A172 (cell line): ENCODE data around the gene FOXS1. TPM values are rescaled to one million over a fixed set of nuclear protein-coding genes. Genes with fewer than 3 reads are reported as not detected.
A peak's percentile ranks its signal among the peaks of the same experiment; 100 is the strongest.
"Not testable (repeated sequence)": the region's sequence is repeated elsewhere in the genome, so short reads cannot be mapped to it uniquely, and the experiment has no call there.

Experiments
- DNase-seq: peaks from one replicate; pipeline ENCODE4 v3.0.0-alpha.2; 2015; ENCODE audit warnings: low spot score
- total RNA-seq: library from RNA; depleted of rRNA; stranded (reverse); fragments of >200 nt; shearing (Covaris generic); gene quantifications from 2 replicates; pipeline ENCODE4 v1.2.3, GENCODE V29; 2014

The FOXS1 gene
- total RNA-seq, 1 experiment from 2014 or later = not detected

DNA sequence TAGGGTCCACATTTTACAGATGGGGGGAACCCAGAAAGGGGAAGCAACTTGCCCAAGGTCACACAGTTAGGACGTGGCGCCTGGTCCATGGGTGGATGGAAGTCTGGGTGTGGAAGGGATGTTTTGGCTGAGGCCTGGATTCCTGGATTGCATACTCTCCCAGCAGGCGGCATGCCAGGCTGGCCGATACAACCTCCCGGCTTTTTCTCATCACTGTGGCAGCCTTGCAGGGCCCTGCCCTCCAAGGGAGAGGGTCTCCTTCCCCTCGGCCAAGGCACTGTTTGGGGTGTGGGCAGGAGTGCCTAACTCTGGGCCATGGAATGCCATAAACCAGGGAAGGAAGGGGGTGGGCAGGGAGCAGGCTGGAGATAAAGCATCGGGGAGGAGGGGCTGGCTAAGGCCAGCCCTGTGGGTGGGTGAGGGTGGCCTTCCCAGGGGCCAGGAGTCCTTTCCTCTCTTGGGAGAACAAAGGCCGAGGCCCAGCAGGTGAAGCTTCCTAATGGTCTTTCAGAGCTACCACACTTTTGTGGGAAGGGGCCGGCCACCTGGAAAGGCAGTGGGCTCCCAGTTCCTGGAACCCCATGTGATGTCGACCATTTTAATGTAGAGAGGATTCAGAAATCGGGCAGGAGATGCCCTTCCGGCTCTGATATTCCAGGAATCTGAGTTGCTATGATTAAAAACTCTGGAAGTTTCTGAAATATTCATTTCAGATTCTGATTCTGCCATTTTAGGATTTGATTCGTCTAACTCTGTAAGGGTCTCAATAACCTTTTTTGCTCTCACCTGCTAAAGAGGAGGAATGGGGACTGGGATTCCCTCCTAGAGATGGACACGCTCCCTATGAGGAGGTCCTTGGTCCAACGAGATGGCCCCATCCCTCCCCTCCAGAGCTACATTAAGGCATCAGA, 4.2 kb downstream of the FOXS1 start:
- DNase-seq = no peak

DNA sequence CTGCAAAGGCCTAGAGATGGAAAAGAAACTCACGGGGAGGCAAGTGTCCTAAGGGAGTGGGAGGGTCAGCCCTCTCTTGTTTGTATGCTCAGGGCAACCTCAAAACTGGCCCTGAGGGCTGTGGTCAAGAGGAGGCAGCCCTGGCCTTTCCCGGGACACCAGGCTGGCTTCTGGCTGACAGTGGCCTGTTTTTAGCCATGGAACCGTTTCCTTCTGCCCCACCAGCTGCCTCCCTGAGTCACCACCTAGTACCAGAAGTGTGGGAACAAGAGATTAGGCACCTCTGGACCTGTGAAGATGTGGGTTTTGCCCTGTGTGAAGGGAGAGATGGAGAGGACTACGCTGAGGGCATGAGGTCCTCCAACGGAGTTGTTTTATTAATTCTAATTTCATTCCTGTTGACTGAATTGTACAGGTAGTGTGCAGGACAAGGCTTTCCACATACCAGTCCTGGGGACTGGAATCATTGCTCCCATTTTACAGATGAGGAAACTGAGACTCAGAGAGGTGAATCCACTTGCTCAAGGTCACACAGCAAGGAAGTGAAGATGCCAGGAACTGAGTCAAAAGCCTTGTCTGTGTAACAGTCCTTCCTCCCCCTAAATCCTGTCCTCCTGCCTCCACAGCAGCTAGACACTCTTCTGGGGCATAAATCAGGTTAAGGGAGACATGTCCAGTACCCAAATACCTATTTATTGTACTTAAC, 5.5 kb downstream of the FOXS1 start:
- no peak for DNase-seq

DNA sequence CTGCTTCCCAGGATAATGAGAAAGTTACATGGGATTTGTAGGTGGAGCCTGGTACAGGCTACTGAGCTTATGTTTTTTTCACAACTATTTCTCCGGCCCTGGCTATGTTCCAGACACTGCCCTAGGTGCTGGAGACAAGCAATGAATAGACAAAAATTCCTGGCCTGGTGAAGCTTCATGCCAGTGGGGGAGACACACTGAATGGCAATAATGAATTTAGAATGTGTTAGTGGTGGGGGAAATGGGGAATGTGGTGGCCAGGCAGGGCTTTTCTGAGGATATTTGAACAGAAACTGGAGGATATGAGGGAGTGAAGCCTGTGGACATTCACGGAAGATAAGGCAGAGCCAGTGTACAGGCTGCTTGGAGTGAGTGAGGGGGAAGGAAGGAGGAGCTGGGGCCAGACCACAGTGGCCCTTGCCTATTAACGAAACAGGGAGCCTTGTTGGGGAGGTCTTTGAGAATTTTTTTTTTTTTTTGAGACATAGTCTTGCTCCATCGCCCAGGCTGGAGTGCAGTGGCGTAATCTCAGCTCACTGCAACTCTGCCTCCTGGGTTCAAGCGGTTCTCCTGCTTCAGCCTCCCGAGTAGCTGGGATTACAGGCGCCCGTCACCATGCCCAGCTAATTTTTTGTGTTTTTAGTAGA, 6.6 kb downstream of the FOXS1 start:
- DNase-seq = no peak

DNA sequence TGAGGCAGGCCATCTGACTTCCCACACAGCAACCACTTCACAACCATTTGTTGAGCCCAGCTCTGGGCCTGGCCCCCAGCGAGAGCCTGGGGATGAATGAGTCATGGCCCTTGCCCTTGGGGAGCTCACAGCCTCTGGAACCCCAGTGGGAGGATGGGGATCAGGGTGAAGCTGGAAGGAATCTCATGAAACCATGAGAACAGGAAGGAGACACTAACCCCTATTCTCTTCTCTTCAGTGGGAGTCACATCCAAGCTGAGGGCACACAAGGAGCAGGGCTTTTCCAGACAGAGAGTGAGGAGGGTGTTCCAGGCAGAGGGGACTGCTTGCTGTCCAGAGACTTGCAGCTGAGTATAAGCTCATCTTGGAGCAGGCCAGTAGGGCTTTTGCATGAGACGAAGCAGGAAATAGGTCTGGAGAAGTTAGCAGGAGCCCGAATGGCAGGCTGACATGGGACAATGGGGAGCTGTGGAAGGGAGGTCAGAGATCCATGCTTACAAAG, 7.5 kb downstream of the FOXS1 start:
- peak; percentile 80 for DNase-seq

DNA sequence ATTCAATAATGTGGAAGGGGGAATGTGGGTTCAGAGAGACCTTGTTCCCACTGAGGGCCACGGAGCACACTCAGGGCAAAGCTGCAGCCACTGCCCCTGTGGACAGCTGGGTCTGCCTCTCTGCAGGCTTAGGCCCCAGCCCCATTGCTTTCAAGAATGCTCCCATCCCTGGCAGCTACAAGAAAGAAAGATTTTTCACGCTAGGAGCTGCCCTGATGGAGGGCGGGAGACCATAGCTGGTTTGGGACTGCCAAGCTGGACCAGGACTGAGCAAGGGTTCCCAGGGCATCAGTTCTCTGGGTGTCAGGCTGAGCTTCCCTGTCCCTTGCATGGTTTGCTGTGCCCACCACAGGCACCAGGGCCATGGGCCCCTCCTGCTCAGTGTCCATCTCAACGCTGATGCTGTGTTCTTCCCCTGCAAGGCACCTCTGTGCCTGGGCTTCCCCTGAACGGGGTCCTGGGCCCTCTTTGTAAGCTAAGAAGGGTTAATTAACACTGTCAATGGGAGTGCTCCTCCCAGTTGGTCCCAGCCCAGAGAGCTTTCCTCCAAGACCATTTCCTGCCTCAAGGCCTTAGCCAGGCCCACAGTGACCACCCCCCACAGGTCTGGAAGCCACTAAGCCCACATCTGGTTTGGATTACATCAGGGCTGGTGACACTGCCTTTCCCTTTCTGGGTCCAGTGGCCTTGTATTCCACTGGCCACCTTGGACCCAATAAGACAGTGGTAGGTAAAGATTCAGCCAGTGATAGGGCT, 8.4 kb downstream of the FOXS1 start:
- DNase-seq = peak; percentile 74

DNA sequence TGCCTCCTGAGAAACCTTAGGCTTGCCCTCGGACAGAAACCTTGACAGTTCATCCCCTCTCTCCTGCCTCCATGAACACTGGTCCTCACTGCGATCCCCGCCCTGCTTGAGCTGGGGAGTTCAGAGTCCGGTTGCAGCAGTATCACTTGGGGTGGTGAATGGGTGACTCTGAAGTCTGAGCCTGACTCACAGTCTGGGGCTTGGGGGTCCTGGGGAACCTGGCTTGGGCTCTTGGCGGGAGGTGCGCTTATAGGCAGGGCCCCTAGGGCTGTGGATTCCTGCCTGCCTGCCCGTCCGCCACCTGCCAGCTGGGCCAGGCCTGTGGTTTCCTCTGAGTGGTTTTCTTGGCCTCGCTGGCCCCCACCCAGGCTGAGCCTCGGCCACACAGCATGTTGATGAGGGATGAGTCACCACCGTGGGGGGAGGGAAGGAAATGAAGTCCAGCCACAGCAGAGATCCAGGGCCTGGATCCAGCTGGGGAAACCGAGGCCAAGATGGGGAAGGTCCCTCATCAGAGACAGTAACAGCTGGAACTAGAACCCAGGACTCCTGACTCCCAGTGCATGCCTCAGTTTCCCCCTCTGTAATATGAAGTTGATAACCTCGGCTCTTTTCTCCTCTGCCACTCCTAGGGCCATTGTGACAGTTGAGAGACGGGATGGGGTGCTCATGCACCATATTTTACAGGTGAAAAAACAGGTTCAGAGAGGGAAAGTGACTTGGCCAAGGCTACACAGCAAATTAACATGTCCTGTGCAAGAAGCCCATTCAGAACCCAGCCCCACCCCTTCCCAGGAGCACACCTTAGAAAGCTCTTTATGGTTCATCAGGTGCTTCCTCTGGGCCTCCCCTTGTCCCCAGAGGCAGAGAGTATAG, 9.2 kb downstream of the FOXS1 start:
- DNase-seq = peak; percentile 96

DNA sequence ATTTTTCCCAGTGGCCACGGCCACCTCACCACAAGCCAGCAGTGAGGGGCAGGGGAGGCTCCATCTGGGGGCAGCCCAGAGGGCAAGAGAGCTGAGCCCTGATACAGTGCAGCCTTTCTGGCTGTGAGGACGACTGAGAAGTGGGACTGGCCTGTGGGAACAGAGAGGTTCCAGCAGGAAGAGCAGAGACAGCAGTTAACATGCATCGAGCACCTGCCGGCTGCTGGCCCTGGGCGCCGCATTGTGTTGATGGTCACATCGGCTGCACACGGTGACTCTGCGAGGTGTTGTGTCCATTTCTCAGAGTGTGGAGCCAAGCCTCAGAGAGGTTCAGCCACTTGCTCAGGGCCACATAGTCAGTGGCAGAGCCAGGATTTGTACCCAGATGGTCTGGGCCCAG, 9.8 kb downstream of the FOXS1 start:
- DNase-seq = no peak

DNA sequence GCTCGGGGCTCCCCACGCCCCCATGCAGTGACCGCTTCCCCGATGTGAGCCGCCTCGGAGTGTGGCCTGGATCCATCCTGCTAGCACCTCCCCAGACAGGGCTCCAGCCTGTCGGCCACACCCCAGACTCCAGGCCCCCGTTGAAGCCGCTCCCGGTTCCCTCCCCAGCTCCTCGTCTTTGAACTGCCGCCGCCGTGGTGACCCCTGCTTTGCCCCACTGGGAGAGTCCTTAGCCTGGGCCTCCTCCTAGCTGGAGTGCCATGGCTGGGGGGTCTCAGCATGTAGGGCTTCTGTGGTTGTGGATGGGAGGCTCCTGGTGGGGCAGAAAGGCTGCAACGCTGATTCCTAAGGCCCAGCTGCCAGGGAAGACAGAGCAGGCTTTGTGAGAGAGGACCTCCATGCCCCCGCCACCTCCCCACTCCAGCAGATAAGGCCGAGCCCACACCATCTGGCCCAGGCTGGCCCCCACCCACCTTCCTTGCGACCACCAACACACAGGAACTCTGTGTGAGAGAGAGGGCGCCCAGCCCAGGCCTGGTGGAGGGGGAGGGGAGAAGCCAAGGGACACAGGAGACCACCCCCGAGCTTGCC, 11.4 kb downstream of the FOXS1 start:
- no peak for DNase-seq

DNA sequence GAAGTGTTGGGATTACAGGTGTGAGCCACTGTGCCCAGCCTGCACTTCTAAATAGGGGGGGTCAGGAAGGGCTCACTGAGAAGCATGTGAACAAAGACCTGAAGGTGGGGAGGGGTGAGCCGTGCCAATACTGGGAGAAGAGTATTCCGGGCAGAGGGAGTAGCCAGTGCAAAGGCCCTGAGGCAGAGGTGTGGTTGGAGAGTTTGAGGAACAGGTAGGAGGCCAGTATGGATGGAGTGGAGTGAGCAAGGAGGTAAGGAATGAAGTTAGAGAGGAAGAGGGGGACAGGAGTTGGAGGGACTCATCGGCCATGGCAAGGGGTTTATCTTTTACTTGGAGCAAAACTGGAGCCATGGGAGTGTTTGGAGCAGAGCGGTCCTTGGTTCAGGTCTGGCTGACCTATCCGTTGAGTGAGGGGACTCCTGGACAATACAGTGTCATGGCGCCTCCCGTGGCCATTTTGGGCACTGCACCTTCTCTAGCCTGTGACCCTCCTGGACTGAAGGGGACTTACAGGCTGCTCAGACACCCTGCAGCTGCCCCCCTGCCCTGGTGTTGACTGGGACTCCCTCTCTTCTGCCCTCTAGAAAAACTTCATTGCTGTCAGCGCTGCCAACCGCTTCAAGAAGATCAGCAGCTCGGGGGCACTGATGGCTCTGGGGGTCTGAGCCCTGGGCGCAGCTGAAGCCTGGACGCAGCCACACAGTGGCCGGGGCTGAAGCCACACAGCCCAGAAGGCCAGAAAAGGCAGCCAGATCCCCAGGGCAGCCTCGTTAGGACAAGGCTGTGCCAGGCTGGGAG, 12.1 kb downstream of the FOXS1 start:
- DNase-seq = peak; percentile 69

DNA sequence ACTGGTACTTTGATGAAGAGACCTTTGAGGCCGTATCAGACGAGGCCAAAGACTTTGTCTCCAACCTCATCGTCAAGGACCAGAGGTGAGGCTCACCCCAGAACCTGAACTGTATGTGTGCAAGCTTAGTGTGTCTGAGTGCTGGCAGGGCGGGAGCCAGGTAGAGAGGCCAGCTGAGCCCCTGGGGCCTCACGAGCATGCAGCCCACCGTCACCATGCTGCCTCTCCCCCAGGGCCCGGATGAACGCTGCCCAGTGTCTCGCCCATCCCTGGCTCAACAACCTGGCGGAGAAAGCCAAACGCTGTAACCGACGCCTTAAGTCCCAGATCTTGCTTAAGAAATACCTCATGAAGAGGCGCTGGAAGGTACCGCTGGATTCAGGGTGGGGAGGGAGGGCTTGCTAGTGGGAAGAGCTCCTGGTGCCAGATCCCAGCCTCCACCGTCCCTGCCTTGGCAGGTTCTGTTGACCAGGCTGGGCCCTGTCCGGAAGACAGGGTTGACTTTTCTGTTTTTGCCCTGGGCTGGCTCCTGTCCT, 13.6 kb downstream of the FOXS1 start:
- no peak for DNase-seq

DNA sequence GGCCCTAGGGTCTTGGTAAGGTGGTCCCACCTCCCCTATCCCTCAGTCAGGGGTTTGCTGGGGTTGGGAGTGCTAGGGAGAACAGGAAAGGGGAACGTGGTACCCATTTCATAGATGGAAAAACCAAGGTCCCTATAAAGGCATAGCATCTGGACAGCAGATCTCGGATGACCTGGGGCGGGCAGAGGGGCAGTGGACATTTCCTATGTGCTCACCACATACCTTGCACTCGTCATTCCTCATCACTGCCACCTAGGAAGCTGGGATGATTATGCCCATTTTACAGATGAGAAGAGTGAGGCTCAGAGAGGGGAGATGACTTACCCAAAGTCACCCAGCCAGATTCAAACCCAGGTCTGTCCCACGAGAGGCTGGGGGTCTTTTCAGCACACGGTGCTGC, 14.2 kb downstream of the FOXS1 start:
- no peak for DNase-seq

DNA sequence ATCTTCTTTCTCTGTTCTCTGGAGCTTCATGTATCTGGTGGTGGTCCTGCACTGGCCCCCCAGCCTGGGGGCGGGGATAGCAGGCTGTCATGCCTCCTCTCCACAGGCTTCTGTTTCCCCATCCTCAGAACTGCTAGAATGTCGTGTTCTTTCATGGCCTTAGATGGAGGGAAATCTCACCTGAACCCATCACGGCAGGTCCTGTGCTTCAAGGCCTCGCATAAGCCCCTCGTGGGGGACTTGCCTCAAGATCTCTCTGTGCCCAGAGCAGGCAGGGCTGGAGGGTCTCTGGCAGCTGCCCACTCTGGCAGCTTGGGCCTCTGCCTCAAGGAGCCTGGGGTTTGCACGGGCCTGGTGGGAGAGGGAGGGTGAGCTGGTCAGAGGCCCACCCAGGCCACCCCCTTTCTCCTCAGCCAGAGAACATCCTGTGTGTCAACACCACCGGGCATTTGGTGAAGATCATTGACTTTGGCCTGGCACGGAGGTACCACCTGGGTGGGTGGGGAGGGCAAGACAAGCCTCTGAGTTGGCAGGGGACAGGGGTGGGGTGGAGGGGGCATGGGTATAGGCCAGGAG, 14.9 kb downstream of the FOXS1 start:
- DNase-seq = no peak

DNA sequence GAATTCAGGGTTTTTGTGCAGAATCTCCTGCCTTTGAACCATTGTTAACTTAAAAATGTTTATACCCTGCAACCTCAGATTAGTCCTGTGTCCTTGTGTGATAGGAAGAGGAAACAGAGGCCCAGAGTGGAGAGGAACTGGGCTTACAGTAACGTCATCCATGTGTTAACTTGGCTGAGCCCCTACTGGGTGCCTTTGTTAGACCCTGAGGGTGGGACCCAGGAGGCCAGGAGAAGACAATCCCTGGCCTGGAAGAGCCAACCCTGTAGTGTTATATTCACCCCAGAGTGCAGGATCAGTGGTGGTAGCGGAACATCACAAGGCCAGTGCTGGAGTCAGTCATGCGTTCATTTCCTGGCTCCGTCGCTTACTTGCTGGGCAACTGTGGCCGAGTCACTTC, 15.7 kb downstream of the FOXS1 start:
- DNase-seq = no peak

DNA sequence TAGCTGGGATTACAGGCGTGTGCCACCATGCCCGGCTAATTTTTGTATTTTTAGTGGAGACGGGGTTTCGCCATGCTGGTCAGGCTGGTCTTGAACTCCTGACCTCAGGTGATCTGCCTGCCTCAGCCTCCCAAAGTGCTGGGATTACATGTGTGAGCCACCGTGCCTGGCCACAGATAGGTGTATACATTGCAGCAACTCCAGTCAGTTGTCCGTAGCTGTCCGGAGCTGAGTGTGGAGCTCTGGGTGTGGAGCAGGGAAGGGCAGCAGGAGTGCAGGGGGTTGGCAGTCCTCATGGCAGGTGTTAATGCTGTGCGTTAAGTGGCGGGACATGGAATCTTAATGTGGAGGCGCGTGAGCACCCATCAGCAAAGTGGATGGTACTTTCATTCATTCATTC, 17.4 kb downstream of the FOXS1 start:
- DNase-seq = not testable (repeated sequence)

DNA sequence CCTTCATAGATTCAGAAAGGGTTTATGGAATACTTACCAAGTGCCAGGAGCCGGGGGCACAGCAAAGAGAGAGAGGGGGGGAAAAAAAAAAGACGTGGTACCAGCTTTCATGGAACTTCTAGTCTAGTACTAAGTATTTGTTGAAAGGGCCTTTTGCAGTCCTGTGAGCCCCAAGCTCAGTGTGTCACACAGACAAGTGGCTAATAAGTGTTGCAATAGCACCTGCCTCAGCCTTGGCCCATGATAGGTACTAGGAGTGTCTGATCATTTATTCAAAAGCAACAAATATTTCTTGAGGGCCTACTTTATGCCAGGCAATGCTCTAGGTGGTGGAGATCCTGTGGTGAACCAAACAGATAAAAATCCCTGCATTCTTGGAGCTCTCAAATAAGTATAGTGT, 18.3 kb downstream of the FOXS1 start:
- no peak for DNase-seq

DNA sequence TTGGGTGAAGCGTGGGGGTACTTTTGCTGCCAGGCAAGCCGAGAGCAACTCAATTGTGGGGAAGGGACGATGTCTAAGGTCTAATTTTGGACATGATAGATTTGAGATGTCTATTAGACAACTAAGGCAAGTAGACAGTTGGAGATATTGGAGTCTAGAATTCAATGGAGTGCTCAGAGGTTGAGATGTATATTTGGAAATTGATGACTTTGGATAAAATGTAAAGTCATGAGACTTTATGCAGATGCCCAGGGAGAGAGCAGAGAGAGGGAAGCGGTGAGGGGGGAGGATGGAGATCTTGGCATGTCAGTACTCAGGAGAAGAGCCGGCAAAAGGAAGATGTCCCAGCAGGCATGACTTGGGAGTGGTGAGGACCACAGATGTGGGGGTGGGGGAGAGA, 19.3 kb downstream of the FOXS1 start:
- no peak for DNase-seq

DNA sequence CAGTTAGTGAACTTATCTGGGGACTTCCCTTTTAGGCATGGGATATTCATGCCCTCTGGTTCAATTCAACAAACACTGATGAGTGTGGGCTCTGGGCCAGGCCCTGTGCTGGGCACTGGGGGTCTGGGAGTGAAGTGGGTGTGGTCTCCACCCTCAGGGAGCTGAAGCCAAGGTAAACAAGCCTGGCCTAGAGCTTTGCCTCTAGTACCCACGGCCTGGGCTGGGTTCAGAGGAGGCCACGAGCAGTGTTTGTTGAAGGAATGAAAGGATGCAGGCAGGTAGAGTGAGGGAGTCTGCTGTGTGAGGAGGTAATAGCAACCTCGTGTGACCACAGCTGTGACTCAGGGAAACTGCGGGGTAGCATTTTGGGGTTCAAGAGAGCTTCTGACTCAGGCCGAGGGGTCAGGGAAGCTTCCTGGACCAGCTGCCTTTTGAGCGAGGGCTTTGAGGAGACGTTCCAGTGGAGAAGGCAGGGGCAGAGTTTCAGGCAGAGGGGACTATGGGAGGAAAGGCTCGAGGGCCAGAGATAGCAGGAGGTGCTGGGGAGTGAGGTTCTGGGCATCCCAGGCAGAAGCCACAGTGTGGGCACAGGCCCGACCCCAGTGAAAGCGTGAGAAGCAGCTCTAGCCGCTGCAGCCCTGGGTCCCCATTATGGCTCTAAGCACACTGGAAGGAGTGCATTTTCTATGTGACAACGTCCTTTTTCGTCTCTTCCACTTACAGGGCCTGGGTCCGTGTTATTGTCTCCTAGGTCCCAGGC, 20.7 kb downstream of the FOXS1 start:
- DNase-seq = no peak

DNA sequence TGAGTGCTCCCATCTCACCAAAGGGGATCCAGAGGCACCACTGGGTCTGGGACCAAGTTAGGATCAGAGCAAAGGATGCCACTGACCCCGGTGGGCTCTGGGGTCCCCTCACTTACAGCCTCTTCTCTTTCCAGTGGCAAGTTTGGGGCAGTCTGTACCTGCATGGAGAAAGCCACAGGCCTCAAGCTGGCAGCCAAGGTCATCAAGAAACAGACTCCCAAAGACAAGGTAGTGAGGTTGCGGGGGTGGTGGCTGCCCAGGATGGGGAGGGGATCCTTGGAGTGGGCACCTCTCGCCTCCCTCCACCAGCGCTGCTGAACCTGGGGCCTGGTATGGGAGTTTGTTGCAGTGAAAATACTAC, 21.3 kb downstream of the FOXS1 start:
- DNase-seq = no peak
